ENCODE data around the gene NRAP. TPM values are rescaled to one million over a fixed set of nuclear protein-coding genes. Genes with fewer than 3 reads are reported as not detected.

Gene NRAP
- total RNA-seq, 1 experiment from 2014 or later = not detected

- Histone ChIP-seq H3K9me3 (ENCODE audit: control insufficient read depth, low read depth, low read length) (no peaks in the 10 kb centered on the region), H3K4ac (ENCODE audit: low read depth, low read length) (no peak overlapping the region), H2BK5ac (ENCODE audit: insufficient read length, low read length) (no peak overlapping the region), H3K4me1 (ENCODE audit: insufficient read depth, low read length) (no peaks in the 10 kb centered on the region), H3K23ac (ENCODE audit: insufficient read length, low read depth, low read length) (no peak overlapping the region), H2AK5ac (ENCODE audit: insufficient read length, low read length) (no peak overlapping the region), H3K56ac (ENCODE audit: insufficient read length, low read depth, low read length) (no peak overlapping the region), H3K23me2 (ENCODE audit: insufficient read length, low read depth, low read length, poor library complexity, severe bottlenecking) (no peaks in the 10 kb centered on the region), H3K79me2 (ENCODE audit: insufficient read depth, low read length) (no peaks in the 10 kb centered on the region), H4K91ac (ENCODE audit: insufficient read length, low read depth, low read length) (no peak overlapping the region), H4K8ac (replicated peaks; ENCODE audit: insufficient read length, low read depth, low read length) (no peak overlapping the region), H3K14ac (ENCODE audit: insufficient read depth, low read length) (no peak overlapping the region), H3K27me3 (ENCODE audit: insufficient read depth, low read length) (no peaks in the 10 kb centered on the region), H2BK20ac (ENCODE audit: low read depth, low read length, poor library complexity, severe bottlenecking) (no peak overlapping the region), H3K79me1 (ENCODE audit: insufficient read depth, low read depth, low read length, poor library complexity, severe bottlenecking) (no peaks in the 10 kb centered on the region), H4K20me1 (ENCODE audit: control insufficient read depth, insufficient read depth, insufficient read length) (no peaks in the 10 kb centered on the region), H3K18ac (ENCODE audit: insufficient read length, low read depth, low read length) (no peak overlapping the region), H3K4me2 (ENCODE audit: insufficient read depth, insufficient read length, low read length) (no peak overlapping the region), H3T11ph (ENCODE audit: low read length) (no peak overlapping the region), H3K27ac (ENCODE audit: insufficient read length, low read depth, low read length) (no peak overlapping the region), H4K5ac (ENCODE audit: insufficient read length, low read depth, low read length) (no peak overlapping the region), H2BK120ac (ENCODE audit: low read depth, low read length, poor library complexity, severe bottlenecking) (no peak overlapping the region), H2BK15ac (ENCODE audit: low read depth, low read length) (no peak overlapping the region), H3K9ac (ENCODE audit: extremely low read depth, insufficient read length, low read length) (no peak overlapping the region), H2AFZ (ENCODE audit: low read length) (no peak overlapping the region), H2BK12ac (ENCODE audit: insufficient read length, low read depth, low read length) (no peak overlapping the region)
- peaks cover 8% of the 10 kb centered on the region for H3K27me3 Mint-ChIP-seq (ENCODE audit: low read depth)
- no peak for DNase-seq
- H3K4me1 Mint-ChIP-seq = peaks cover 0 to 7% of the 10 kb centered on the region in 2 experiments; a peak in 3 of 4 replicates
- peaks cover 10 to 15% of the 10 kb centered on the region in 2 experiments; a peak in 4 of 5 replicates for H3K9me3 Mint-ChIP-seq
- no peak overlapping the region for H3K4me3 Mint-ChIP-seq
- no CpG with 5 or more reads among the region's 5 CpGs for WGBS (ENCODE audit: extremely low coverage, insufficient read length, low lambda C conversion rate)
- H3K27ac Mint-ChIP-seq = no peak overlapping the region
- no peak for TF ChIP-seq CTCF (conservative IDR thresholded peaks at IDR 0.05)
- H3K36me3 Mint-ChIP-seq (ENCODE audit: insufficient read depth in 1 of 3, low read depth in 3 of 3) = no peaks in the 10 kb centered on the region
Measured at GRCh38 chr10:113666682-113667252, 2.9 kb upstream of the NRAP start.

Data from H9 (cell line).